Measurements from ENCODE around the gene RAD18.

RAD18 gene

GRCh38 chr3:8856721-8857120, 106.6 kb downstream of the RAD18 start:
- no peak for DNase-seq

- no peak for DNase-seq
These were observed 107.2 kb downstream of the RAD18 start for GRCh38 chr3:8856071-8856470.

- no peak for DNase-seq
These were observed 108.6 kb downstream of the RAD18 start for GRCh38 chr3:8854656-8855055.

GRCh38 chr3:8853081-8853480, 110.2 kb downstream of the RAD18 start:
- DNase-seq = no peak

- no peak for DNase-seq
These were observed 110.8 kb downstream of the RAD18 start for GRCh38 chr3:8852511-8852910.

GRCh38 chr3:8851703-8852102, 111.6 kb downstream of the RAD18 start:
- no peak for DNase-seq

- no peak for DNase-seq
These were observed 114.6 kb downstream of the RAD18 start for GRCh38 chr3:8848696-8849131.

GRCh38 chr3:8847317-8847716, 116.0 kb downstream of the RAD18 start:
- no peak for DNase-seq

- DNase-seq = no peak
These were observed 117.1 kb downstream of the RAD18 start for GRCh38 chr3:8846176-8846575.

GRCh38 chr3:8845641-8846040, 117.6 kb downstream of the RAD18 start:
- no peak for DNase-seq

- DNase-seq = no peak
These were observed 119.9 kb downstream of the RAD18 start for GRCh38 chr3:8843347-8843746.

GRCh38 chr3:8842293-8842692, 121.0 kb downstream of the RAD18 start:
- no peak for DNase-seq

- no peak for DNase-seq
These were observed 121.8 kb downstream of the RAD18 start for GRCh38 chr3:8841472-8841871.

- DNase-seq = no peak
These were observed 122.7 kb downstream of the RAD18 start for GRCh38 chr3:8840556-8840955.

- DNase-seq = no peak
These were observed 123.5 kb downstream of the RAD18 start for GRCh38 chr3:8839607-8840325.

- DNase-seq = no peak
These were observed 124.4 kb downstream of the RAD18 start for GRCh38 chr3:8838765-8839423.

- DNase-seq = no peak
These were observed 125.0 kb downstream of the RAD18 start for GRCh38 chr3:8838234-8838633.

GRCh38 chr3:8837162-8837561, 126.1 kb downstream of the RAD18 start:
- DNase-seq = no peak

GRCh38 chr3:8836096-8836495, 127.2 kb downstream of the RAD18 start:
- DNase-seq = no peak

- no peak for DNase-seq
These were observed 127.9 kb downstream of the RAD18 start for GRCh38 chr3:8835385-8835784.

- DNase-seq = no peak
These were observed 128.3 kb downstream of the RAD18 start for GRCh38 chr3:8834974-8835373.

GRCh38 chr3:8827641-8828040, 135.6 kb downstream of the RAD18 start:
- DNase-seq = no peak
